Measurements from ENCODE around the gene LIX1.

Gene LIX1

DNA sequence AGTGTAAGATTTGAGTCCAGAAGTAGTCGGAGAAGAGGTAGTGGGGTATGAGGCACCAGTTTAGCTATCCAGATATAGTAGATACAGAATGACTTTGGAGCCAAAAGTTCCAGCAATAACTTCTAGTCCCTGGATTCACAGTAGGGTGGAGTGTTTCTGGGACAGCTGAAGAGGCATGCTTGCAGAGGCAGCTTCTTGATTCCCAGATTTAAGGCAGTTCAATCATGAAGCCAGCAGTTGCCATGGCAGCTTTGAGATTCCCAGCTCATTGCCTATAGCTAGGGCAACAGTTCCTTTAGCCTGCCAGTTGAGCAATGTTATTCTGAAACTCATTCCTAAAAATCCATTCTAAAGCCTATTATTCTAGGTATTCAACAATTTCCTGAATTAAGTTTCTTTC is 79.2 kb downstream of the LIX1 start:
- DNase-seq (ENCODE audit: low read depth, low spot score): no peak
- CTCF ChIA-PET: interaction anchor here (1.0 kb wide), 1 partner anchor 18 kb away, joined by 3 read pairs; no protein-coding TSS in a partner anchor
- POLR2A ChIA-PET: no interaction called here
- no peak for TF ChIP-seq CTCF (IDR thresholded peaks at IDR 0.05; ENCODE audit: insufficient read depth, low read length, missing control alignments)
- no peak overlapping the region for H3K4me3 ChIP-seq (ENCODE audit: low read depth, low read length)

- TF ChIP-seq CTCF (IDR thresholded peaks at IDR 0.05; ENCODE audit: insufficient read depth, low read length, missing control alignments): no peak
- ChIA-PET POLR2A (no interaction called here), CTCF (interaction anchor here (1.7 kb wide), 1 partner anchor 65 kb away, joined by 4 read pairs; no protein-coding TSS in a partner anchor)
- no peak for DNase-seq (ENCODE audit: low read depth, low spot score)
- H3K4me3 ChIP-seq (ENCODE audit: low read depth, low read length): no peak overlapping the region
Observed at GRCh38 chr5:97062046-97062445, 80.4 kb downstream of the LIX1 start.

- TF ChIP-seq CTCF (IDR thresholded peaks at IDR 0.05; ENCODE audit: insufficient read depth, low read length, missing control alignments): no peak
Observed at GRCh38 chr5:97056263-97056662, 86.1 kb downstream of the LIX1 start.

DNA sequence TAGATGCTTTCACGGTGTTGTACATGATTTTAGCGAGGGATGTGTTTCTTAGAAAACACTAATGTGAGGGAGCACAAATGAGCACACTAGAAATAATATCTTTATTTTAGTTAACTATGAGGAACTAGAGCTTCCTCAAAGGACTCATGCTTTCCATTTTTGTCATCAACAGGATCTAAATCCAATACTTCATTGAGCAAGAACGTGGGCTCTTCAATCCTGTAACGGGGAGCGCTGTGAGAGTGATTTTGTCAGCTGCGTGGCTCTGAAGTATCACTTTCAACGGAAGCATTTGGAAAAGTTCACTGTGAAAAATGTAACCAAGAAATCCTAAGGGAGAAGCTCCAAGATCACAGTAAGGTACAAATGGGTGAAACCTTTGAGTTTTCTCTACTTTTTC is 93.2 kb downstream of the LIX1 start:
- no peak overlapping the region for H3K4me3 ChIP-seq (ENCODE audit: low read depth, low read length)
- TF ChIP-seq CTCF (IDR thresholded peaks at IDR 0.05; ENCODE audit: insufficient read depth, low read length, missing control alignments): no peak
- CTCF ChIA-PET: interaction anchor here (1.5 to 6.3 kb wide), 2 partner anchors 51 to 181 kb away, joined by 4 to 40 read pairs; no protein-coding TSS in a partner anchor
- DNase-seq (ENCODE audit: low read depth, low spot score): no peak
- POLR2A ChIA-PET: no interaction called here

More at GRCh38 chr5:97056263-97056662, 86.1 kb downstream of the LIX1 start:
- no peak overlapping the region for H3K4me3 ChIP-seq (ENCODE audit: low read depth, low read length)
- DNase-seq (ENCODE audit: low read depth, low spot score): no peak
- POLR2A ChIA-PET: no interaction called here
- CTCF ChIA-PET: no interaction called here

GRCh38 chr5:97047076-97047475 is 95.3 kb downstream of the LIX1 start:
- POLR2A ChIA-PET: no interaction called here
- CTCF ChIA-PET: interaction anchor here (0.9 to 6.3 kb wide), 5 partner anchors 25 to 179 kb away, joined by 3 to 40 read pairs (median 3); no protein-coding TSS in a partner anchor
- H3K4me3 ChIP-seq (ENCODE audit: low read depth, low read length): no peak overlapping the region
- no peak for TF ChIP-seq CTCF (IDR thresholded peaks at IDR 0.05; ENCODE audit: insufficient read depth, low read length, missing control alignments)
- no peak for DNase-seq (ENCODE audit: low read depth, low spot score)

- ChIA-PET POLR2A (no interaction called here), CTCF (interaction anchor here (0.7 to 6.3 kb wide), 10 partner anchors 9 to 294 kb away, joined by 3 to 40 read pairs (median 3); no protein-coding TSS in a partner anchor)
- DNase-seq (ENCODE audit: low read depth, low spot score): peak; percentile 14
- TF ChIP-seq CTCF (IDR thresholded peaks at IDR 0.05; ENCODE audit: insufficient read depth, low read length, missing control alignments): no peak
- no peak overlapping the region for H3K4me3 ChIP-seq (ENCODE audit: low read depth, low read length)
Observed at GRCh38 chr5:97046270-97046982, 96.0 kb downstream of the LIX1 start.

All from AG04449 (cell line).